Head of caudate nucleus (tissue), 42 donors: ENCODE measurements around the gene CLIC5.

Source experiments
- DNase-seq, 42 donors: peaks; one replicate each; pipeline versions ENCODE4 v3.0.0 to v3.0.0-alpha.2; 2020 to 2021; ENCODE audit warnings: mixed read lengths in 7 of 42
- intact Hi-C: fragments of 100-400 bp; cut with DNase I; formaldehyde crosslinking; loops from one replicate; pipeline ENCODE4 v1.15.0; 2022

The CLIC5 gene

GRCh38 chr6:46015119-46015968 lies at the start of gene CLIC5:
Gene CLIC5, minus strand, starts transcription at chr6:46015860. Its CDS starts 318 bp downstream, at chr6:46015542.
- intact Hi-C loops, result no loop called here
- DNase-seq, result peak in 6 of 42 donors; percentile 2 to 48 (median 28)

GRCh38 chr6:46062991-46063390 lies 47.3 kb upstream of the CLIC5 start:
- intact Hi-C loops, result no loop called here
- DNase-seq, result no peak

GRCh38 chr6:46062312-46062711 lies 46.7 kb upstream of the CLIC5 start:
- DNase-seq, result no peak
- intact Hi-C loops, result no loop called here

GRCh38 chr6:46061497-46061896 lies 45.8 kb upstream of the CLIC5 start:
- intact Hi-C loops, result no loop called here
- DNase-seq, result no peak

GRCh38 chr6:46059608-46060007 lies 43.9 kb upstream of the CLIC5 start:
- intact Hi-C loops, result no loop called here
- no peak for DNase-seq

GRCh38 chr6:46058951-46059350 lies 43.3 kb upstream of the CLIC5 start:
- no peak for DNase-seq
- intact Hi-C loops, result no loop called here

- intact Hi-C loops, result no loop called here
- DNase-seq, result no peak
Observed at GRCh38 chr6:46057792-46058191, 42.1 kb upstream of the CLIC5 start.

- no peak for DNase-seq
- intact Hi-C loops, result no loop called here
Observed at GRCh38 chr6:46056906-46057529, 41.4 kb upstream of the CLIC5 start.

GRCh38 chr6:46054516-46054915 lies 38.9 kb upstream of the CLIC5 start:
- DNase-seq, result no peak
- intact Hi-C loops, result no loop called here

- DNase-seq, result no peak
- intact Hi-C loops, result no loop called here
Observed at GRCh38 chr6:46053039-46053933, 37.6 kb upstream of the CLIC5 start.

- DNase-seq, result no peak
- intact Hi-C loops, result no loop called here
Observed at GRCh38 chr6:46052479-46052878, 36.8 kb upstream of the CLIC5 start.

GRCh38 chr6:46051962-46052361 lies 36.3 kb upstream of the CLIC5 start:
- DNase-seq, result no peak
- intact Hi-C loops, result no loop called here

GRCh38 chr6:46050845-46051405 lies 35.3 kb upstream of the CLIC5 start:
- no peak for DNase-seq
- intact Hi-C loops, result no loop called here

GRCh38 chr6:46048646-46049297 lies 33.1 kb upstream of the CLIC5 start:
- no peak for DNase-seq
- intact Hi-C loops, result no loop called here

GRCh38 chr6:46046558-46047174 lies 31.0 kb upstream of the CLIC5 start:
- DNase-seq, result no peak
- intact Hi-C loops, result no loop called here

GRCh38 chr6:46044881-46045617 lies 29.4 kb upstream of the CLIC5 start:
- intact Hi-C loops, result no loop called here
- no peak for DNase-seq

GRCh38 chr6:46042355-46042999 lies 26.8 kb upstream of the CLIC5 start:
- peak in 16 of 42 donors; percentile 1 to 51 (median 18) for DNase-seq
- intact Hi-C loops, result no loop called here
